SU-DHL-6 (cell line): ENCODE measurements around the gene MAML2.

Experiments
- H2AFZ ChIP-seq: fragments of 200-600 bp; sonication (generic); 2 replicates; pipeline ENCODE4 v1.6.1; 2014; ENCODE audit warnings: low read depth, mild to moderate bottlenecking, moderate library complexity, mixed read lengths, antibody characterized with exemption, low read length; ENCODE audit not compliant: severe bottlenecking
- H3F3A ChIP-seq: fragments of 200-600 bp; shearing (Covaris generic); 2 replicates; pipeline ENCODE4 v1.6.0; 2016; ENCODE audit warnings: antibody characterized with exemption, mild to moderate bottlenecking; ENCODE audit not compliant: insufficient read depth
- H3K27ac ChIP-seq: fragments of 200-600 bp; sonication (generic); 2 replicates; pipeline ENCODE4 v1.5.1; 2016; ENCODE audit warnings: low read depth, mild to moderate bottlenecking, low read length, moderate library complexity, mixed read lengths
- H3K27me3 ChIP-seq: fragments of 200-600 bp; sonication (generic), shearing (Covaris generic); 2 replicates; pipeline ENCODE4 v1.6.0; 2014; ENCODE audit warnings: mild to moderate bottlenecking, low read length
- H3K36me3 ChIP-seq: fragments of 200-600 bp; sonication (generic); 2 replicates; pipeline ENCODE4 v1.6.1; 2014; ENCODE audit warnings: mild to moderate bottlenecking, low read length, mixed read lengths
- H3K4me2 ChIP-seq: fragments of 300-600, 200-600 bp; shearing (Covaris generic), sonication (generic); 2 replicates; pipeline ENCODE4 v1.6.0; 2014; ENCODE audit warnings: low read length, low read depth, mild to moderate bottlenecking; ENCODE audit not compliant: poor library complexity, severe bottlenecking
- H3K4me3 ChIP-seq: fragments of 200-600 bp; sonication (generic); 2 replicates; pipeline ENCODE4 v1.5.1; 2014; ENCODE audit warnings: antibody characterized with exemption, low read length, mild to moderate bottlenecking, mixed read lengths; ENCODE audit not compliant: insufficient read depth, poor library complexity, severe bottlenecking
- H3K79me2 ChIP-seq: fragments of 200-600 bp; sonication (generic); 2 replicates; pipeline ENCODE4 v1.6.1; 2014; ENCODE audit warnings: mild to moderate bottlenecking, low read length, moderate library complexity; ENCODE audit not compliant: insufficient read depth
- H3K9ac ChIP-seq: fragments of 200-600 bp; sonication (generic); 2 replicates; pipeline ENCODE4 v1.7.0; 2014; ENCODE audit warnings: mild to moderate bottlenecking, low read length
- H3K9me2 ChIP-seq: fragments of 200-600 bp; sonication (generic); replicated peaks from 2 replicates; pipeline ENCODE4 v1.6.1; 2014; ENCODE audit warnings: low read length; ENCODE audit not compliant: insufficient read depth
- H3K9me3 ChIP-seq: fragments of 200-600 bp; sonication (generic); 2 replicates; pipeline ENCODE4 v1.6.1; 2014; ENCODE audit warnings: low read length, mixed read lengths; ENCODE audit not compliant: insufficient read depth
- H4K20me1 ChIP-seq: fragments of 200-600 bp; sonication (generic); 2 replicates; pipeline ENCODE4 v1.6.1; 2014; ENCODE audit warnings: low read depth, mild to moderate bottlenecking, antibody characterized with exemption, low read length, moderate library complexity, mixed read lengths
- EZH2phosphoT487 ChIP-seq: fragments of 200-600 bp; sonication (generic), shearing (Covaris generic); conservative IDR thresholded peaks from 2 replicates; pipeline ENCODE4 v1.6.1; 2018; ENCODE audit warnings: mild to moderate bottlenecking, antibody characterized with exemption, low read length, moderate library complexity, mixed read lengths
- TF ChIP-seq, protein P1 (sequence below): fragments of 200-600 bp; sonication (generic); IDR thresholded peaks from one replicate; pipeline ENCODE4 v1.5.1; 2017; ENCODE audit warnings: antibody characterized with exemption, mild to moderate bottlenecking, low read length, moderate library complexity; ENCODE audit not compliant: insufficient read depth, poor library complexity, severe bottlenecking

Gene MAML2

DNA sequence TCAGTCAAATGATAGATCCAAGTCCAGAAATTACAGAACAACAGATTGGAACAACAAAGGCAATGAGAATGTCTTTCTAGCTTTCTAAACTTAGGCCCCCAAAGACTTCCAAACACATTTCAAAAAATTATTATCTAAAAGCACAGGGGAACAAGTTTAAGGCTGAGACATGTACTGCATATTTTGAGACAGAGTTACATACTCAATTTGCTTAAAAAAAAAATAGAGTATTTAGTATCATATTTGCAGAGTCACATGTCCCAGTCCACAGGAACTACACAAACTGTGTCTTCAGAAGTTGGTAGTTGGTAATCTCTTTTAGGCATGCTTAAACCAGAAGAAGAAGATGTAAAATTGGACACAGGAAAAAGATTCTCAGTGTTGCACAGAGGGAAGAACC is 127.2 kb downstream of the MAML2 start:
- Histone ChIP-seq H3K9me2 (no peaks in the 10 kb centered on the region), H3K27me3 (no peaks in the 10 kb centered on the region), H3K27ac (peak overlapping the region; percentile 94), H3K4me3 (no peak overlapping the region), H3F3A (peaks cover 21% of the 10 kb centered on the region), H3K36me3 (no peaks in the 10 kb centered on the region), H3K9ac (peak overlapping the region; percentile 38; the same call in 1 of the 2 replicates), H2AFZ (peak overlapping the region; percentile 68), H3K9me3 (no peaks in the 10 kb centered on the region), H3K79me2 (no peaks in the 10 kb centered on the region), H3K4me2 (peak overlapping the region; percentile 64), H4K20me1 (no peaks in the 10 kb centered on the region)
- TF ChIP-seq, protein P1, sequence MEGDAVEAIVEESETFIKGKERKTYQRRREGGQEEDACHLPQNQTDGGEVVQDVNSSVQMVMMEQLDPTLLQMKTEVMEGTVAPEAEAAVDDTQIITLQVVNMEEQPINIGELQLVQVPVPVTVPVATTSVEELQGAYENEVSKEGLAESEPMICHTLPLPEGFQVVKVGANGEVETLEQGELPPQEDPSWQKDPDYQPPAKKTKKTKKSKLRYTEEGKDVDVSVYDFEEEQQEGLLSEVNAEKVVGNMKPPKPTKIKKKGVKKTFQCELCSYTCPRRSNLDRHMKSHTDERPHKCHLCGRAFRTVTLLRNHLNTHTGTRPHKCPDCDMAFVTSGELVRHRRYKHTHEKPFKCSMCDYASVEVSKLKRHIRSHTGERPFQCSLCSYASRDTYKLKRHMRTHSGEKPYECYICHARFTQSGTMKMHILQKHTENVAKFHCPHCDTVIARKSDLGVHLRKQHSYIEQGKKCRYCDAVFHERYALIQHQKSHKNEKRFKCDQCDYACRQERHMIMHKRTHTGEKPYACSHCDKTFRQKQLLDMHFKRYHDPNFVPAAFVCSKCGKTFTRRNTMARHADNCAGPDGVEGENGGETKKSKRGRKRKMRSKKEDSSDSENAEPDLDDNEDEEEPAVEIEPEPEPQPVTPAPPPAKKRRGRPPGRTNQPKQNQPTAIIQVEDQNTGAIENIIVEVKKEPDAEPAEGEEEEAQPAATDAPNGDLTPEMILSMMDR: no peak
- no peak for TF ChIP-seq EZH2phosphoT487

DNA sequence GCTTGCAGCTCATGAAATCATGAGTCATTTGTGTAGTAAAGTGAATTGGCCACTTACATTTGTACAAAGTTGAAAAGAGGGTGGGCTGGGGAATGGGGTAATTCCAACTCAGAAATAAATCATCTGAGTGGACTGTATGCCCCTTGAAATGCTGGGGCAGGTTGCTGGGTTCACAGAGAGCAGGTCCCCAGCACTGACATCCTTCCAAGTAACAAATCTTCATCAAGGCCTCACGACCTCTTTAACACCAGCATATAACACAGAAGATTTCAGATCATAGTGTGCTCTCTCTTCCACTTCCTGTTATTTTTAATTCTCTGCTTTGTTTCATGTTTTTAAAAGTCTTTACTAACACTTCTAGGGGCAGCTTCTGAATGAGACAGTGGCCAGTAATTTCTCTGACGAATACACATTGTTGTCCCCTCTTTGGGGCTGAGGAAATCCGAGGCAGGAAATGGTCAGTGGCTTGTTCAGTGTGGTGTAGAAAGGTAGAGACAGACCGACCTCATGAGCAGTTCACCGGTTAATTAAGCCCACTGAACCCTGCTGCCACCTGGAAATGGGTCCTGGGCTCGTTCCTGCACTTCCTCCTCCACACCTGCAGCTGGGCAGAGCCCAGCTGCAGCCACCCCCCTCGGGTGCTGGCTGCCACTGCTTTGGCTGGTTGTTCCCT is 127.7 kb downstream of the MAML2 start:
- Histone ChIP-seq H3K4me2 (peak overlapping the region; percentile 64), H3K79me2 (no peaks in the 10 kb centered on the region), H3F3A (peaks cover 21% of the 10 kb centered on the region), H3K9me3 (no peaks in the 10 kb centered on the region), H3K9ac (peak overlapping the region; percentile 38), H3K4me3 (peak overlapping the region; percentile 11), H3K9me2 (no peaks in the 10 kb centered on the region), H4K20me1 (no peaks in the 10 kb centered on the region), H2AFZ (peak overlapping the region; percentile 68), H3K27me3 (no peaks in the 10 kb centered on the region), H3K36me3 (no peaks in the 10 kb centered on the region), H3K27ac (peak overlapping the region; percentile 94)
- TF ChIP-seq, protein P1: no peak
- no peak for TF ChIP-seq EZH2phosphoT487

DNA sequence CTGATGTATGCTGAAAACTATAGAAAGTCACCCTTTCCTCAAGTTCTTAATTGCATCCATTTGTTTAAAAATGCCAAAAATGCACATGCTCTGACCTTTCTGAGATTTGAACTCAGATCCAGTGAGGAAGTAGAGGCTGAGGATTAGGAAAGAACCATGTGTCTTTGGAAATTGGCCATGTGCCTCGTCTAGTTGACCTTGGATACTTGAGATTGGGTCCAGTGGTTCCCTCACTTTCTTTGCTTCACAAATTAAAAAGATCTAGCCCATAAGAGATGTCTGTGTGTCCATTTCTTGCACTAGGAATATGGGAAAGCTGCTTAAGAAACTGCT is 128.3 kb downstream of the MAML2 start:
- Histone ChIP-seq H3K36me3 (no peaks in the 10 kb centered on the region), H3K79me2 (no peaks in the 10 kb centered on the region), H3K27me3 (no peaks in the 10 kb centered on the region), H3K9me3 (no peaks in the 10 kb centered on the region), H2AFZ (peak overlapping the region; percentile 68), H3K9ac (peak overlapping the region; percentile 38), H3K9me2 (no peaks in the 10 kb centered on the region), H3F3A (peaks cover 21% of the 10 kb centered on the region), H3K27ac (peak overlapping the region; percentile 94), H3K4me2 (peak overlapping the region; percentile 64), H3K4me3 (peak overlapping the region; percentile 11), H4K20me1 (no peaks in the 10 kb centered on the region)
- TF ChIP-seq, protein P1: no peak
- TF ChIP-seq EZH2phosphoT487: no peak

DNA sequence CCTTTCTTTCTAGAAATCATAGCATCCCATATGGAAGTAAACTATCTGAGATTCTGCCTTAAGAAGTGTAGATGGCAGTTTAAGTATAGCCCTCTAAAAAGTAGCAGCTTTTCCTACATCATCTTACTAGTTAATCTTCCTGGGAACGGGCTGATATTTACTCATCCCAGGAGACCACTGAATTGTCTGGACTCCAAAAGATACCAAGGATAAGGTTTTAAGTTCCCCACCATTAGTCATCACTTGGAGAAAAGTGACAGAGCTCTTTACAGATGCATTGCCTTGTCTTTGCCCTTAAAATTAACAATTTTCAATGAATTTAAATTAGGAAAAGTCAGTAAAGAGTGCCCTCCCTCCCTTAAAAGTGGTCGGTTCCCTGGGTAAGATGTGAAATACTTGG is 129.5 kb downstream of the MAML2 start:
- H4K20me1 ChIP-seq: no peaks in the 10 kb centered on the region
- H3K9me2 ChIP-seq: no peaks in the 10 kb centered on the region
- no peak overlapping the region for H3K4me2 ChIP-seq
- no peaks in the 10 kb centered on the region for H3K9me3 ChIP-seq
- peaks cover 21% of the 10 kb centered on the region for H3F3A ChIP-seq
- no peak overlapping the region for H3K4me3 ChIP-seq
- no peaks in the 10 kb centered on the region for H3K36me3 ChIP-seq
- no peak overlapping the region for H2AFZ ChIP-seq
- no peak overlapping the region for H3K9ac ChIP-seq
- TF ChIP-seq, protein P1: no peak
- no peak for TF ChIP-seq EZH2phosphoT487
- H3K27ac ChIP-seq: no peak overlapping the region
- H3K27me3 ChIP-seq: no peaks in the 10 kb centered on the region
- H3K79me2 ChIP-seq: no peaks in the 10 kb centered on the region
